ENCODE measurements around the gene VWA7. TPM values are rescaled to one million over a fixed set of nuclear protein-coding genes. Genes with fewer than 3 reads are reported as not detected.

VWA7 gene
- total RNA-seq, 8 experiments from 2014 or later = 0.63 to 2.9 (median 1.4) TPM

Other genes starting within 250 kb of the VWA7 start
- 1 to 10 TPM in 2 of 8 experiments, under 1 TPM in 5, not detected in 1; 0.38 to 1.9 (median 0.75) TPM for gene MCCD1, start 248.4 kb downstream of the VWA7 start, total RNA-seq
- 100 to 1,000 TPM; 238 to 564 (median 386) TPM for gene DDX39B, start 235.3 kb downstream of the VWA7 start, total RNA-seq
- 100 to 1,000 TPM in 2 of 8 experiments, 10 to 100 TPM in 3, 1 to 10 TPM in 2, under 1 TPM in 1; 0.25 to 110 (median 48.1) TPM for gene ATP6V1G2, start 230.7 kb downstream of the VWA7 start, total RNA-seq
- gene NFKBIL1, start 229.7 kb downstream of the VWA7 start, total RNA-seq = 10 to 100 TPM; 24.2 to 44.5 (median 31.6) TPM
- under 1 TPM in 6 of 8 experiments, not detected in 2; 0.11 to 0.76 (median 0.41) TPM for gene LTA, start 205.0 kb downstream of the VWA7 start, total RNA-seq
- 1 to 10 TPM in 1 of 8 experiments, under 1 TPM in 3, not detected in 4; 0.17 to 3.9 (median 0.68) TPM for gene TNF, start 201.8 kb downstream of the VWA7 start, total RNA-seq
- 1 to 10 TPM in 2 of 8 experiments, under 1 TPM in 5, not detected in 1; 0.18 to 1.9 (median 0.81) TPM for gene LTB, start 194.9 kb downstream of the VWA7 start, total RNA-seq
- gene LST1, start 191.1 kb downstream of the VWA7 start, total RNA-seq = 1 to 10 TPM in 2 of 8 experiments, under 1 TPM in 5, not detected in 1; 0.21 to 2.6 (median 0.63) TPM
- gene NCR3, start 184.3 kb downstream of the VWA7 start, total RNA-seq = under 1 TPM in 3 of 8 experiments, not detected in 5; 0.29 to 0.71 (median 0.31) TPM
- 1 to 10 TPM in 5 of 8 experiments, not detected in 3; 1.1 to 3.1 (median 2.0) TPM for gene AIF1, start 162.1 kb downstream of the VWA7 start, total RNA-seq
- gene PRRC2A, start 156.6 kb downstream of the VWA7 start, total RNA-seq = 100 to 1,000 TPM in 4 of 8 experiments, 10 to 100 TPM in 4; 53.2 to 259 (median 92.0) TPM
- gene BAG6, start 124.7 kb downstream of the VWA7 start, total RNA-seq = 100 to 1,000 TPM; 159 to 322 (median 247) TPM
- gene APOM, start 121.4 kb downstream of the VWA7 start, total RNA-seq = 1 to 10 TPM; 2.3 to 6.8 (median 5.3) TPM
- 10 to 100 TPM; 10.8 to 24.6 (median 15.5) TPM for gene C6orf47, start 116.5 kb downstream of the VWA7 start, total RNA-seq
- gene GPANK1, start 112.3 kb downstream of the VWA7 start, total RNA-seq = 10 to 100 TPM; 15.2 to 27.2 (median 22.0) TPM
- 100 to 1,000 TPM; 112 to 225 (median 167) TPM for gene CSNK2B, start 111.2 kb downstream of the VWA7 start, total RNA-seq
- 10 to 100 TPM in 2 of 8 experiments, 1 to 10 TPM in 6; 3.0 to 20.9 (median 6.3) TPM for gene LY6G5B, start 107.4 kb downstream of the VWA7 start, total RNA-seq
- gene LY6G5C, start 96.3 kb downstream of the VWA7 start, total RNA-seq = 1 to 10 TPM; 1.3 to 7.1 (median 2.8) TPM
- 10 to 100 TPM; 43.8 to 69.0 (median 52.5) TPM for gene ABHD16A, start 74.0 kb downstream of the VWA7 start, total RNA-seq
- not detected for gene LY6G6F, start 70.5 kb downstream of the VWA7 start, total RNA-seq
- gene LY6G6D, start 62.0 kb downstream of the VWA7 start, total RNA-seq = not detected
- gene LY6G6C, start 55.6 kb downstream of the VWA7 start, total RNA-seq = 1 to 10 TPM in 1 of 8 experiments, under 1 TPM in 4, not detected in 3; 0.16 to 1.6 (median 0.41) TPM
- 1 to 10 TPM in 2 of 8 experiments, under 1 TPM in 6; 0.18 to 1.8 (median 0.58) TPM for gene MPIG6B, start 54.0 kb downstream of the VWA7 start, total RNA-seq
- gene DDAH2, start 48.0 kb downstream of the VWA7 start, total RNA-seq = 100 to 1,000 TPM in 5 of 8 experiments, 10 to 100 TPM in 3; 15.5 to 168 (median 120) TPM
- gene CLIC1, start 40.8 kb downstream of the VWA7 start, total RNA-seq = 100 to 1,000 TPM in 5 of 8 experiments, 10 to 100 TPM in 3; 73.5 to 627 (median 176) TPM
- 10 to 100 TPM in 5 of 8 experiments, 1 to 10 TPM in 3; 3.8 to 65.3 (median 11.3) TPM for gene MSH5, start 37.3 kb downstream of the VWA7 start, total RNA-seq
- 1 to 10 TPM in 7 of 8 experiments, under 1 TPM in 1; 0.87 to 8.0 (median 2.7) TPM for gene SAPCD1, start 14.7 kb downstream of the VWA7 start, total RNA-seq
- gene VARS1, start 18.4 kb upstream of the VWA7 start, total RNA-seq = 100 to 1,000 TPM in 2 of 8 experiments, 10 to 100 TPM in 6; 26.4 to 135 (median 52.7) TPM
- gene LSM2, start 29.6 kb upstream of the VWA7 start, total RNA-seq = 10 to 100 TPM; 34.8 to 79.8 (median 47.1) TPM
- 1 to 10 TPM; 1.0 to 4.3 (median 3.1) TPM for gene HSPA1L, start 38.0 kb upstream of the VWA7 start, total RNA-seq
- gene HSPA1A, start 38.2 kb upstream of the VWA7 start, total RNA-seq = 100 to 1,000 TPM in 2 of 8 experiments, 10 to 100 TPM in 6; 29.3 to 514 (median 92.4) TPM
- gene HSPA1B, start 50.4 kb upstream of the VWA7 start, total RNA-seq = 100 to 1,000 TPM in 6 of 8 experiments, 10 to 100 TPM in 2; 68.6 to 489 (median 130) TPM
- gene NEU1, start 85.5 kb upstream of the VWA7 start, total RNA-seq = 100 to 1,000 TPM in 1 of 8 experiments, 10 to 100 TPM in 7; 22.8 to 106 (median 36.2) TPM
- 1 to 10 TPM in 2 of 8 experiments, under 1 TPM in 5, not detected in 1; 0.07 to 1.0 (median 0.41) TPM for gene SLC44A4, start 101.7 kb upstream of the VWA7 start, total RNA-seq
- 100 to 1,000 TPM in 1 of 8 experiments, 10 to 100 TPM in 7; 19.9 to 112 (median 60.3) TPM for gene EHMT2, start 120.4 kb upstream of the VWA7 start, total RNA-seq
- gene ZBTB12, start 124.8 kb upstream of the VWA7 start, total RNA-seq = 10 to 100 TPM in 6 of 8 experiments, 1 to 10 TPM in 2; 1.9 to 34.9 (median 15.9) TPM
- gene C2, start 150.4 kb upstream of the VWA7 start, total RNA-seq = 10 to 100 TPM in 1 of 8 experiments, 1 to 10 TPM in 6, under 1 TPM in 1; 0.67 to 55.1 (median 1.8) TPM
- 100 to 1,000 TPM in 1 of 8 experiments, 10 to 100 TPM in 3, 1 to 10 TPM in 4; 2.3 to 300 (median 12.7) TPM for gene CFB, start 168.8 kb upstream of the VWA7 start, total RNA-seq
- 10 to 100 TPM; 50.3 to 91.1 (median 72.3) TPM for gene NELFE, start 181.6 kb upstream of the VWA7 start, total RNA-seq
- gene SKIC2, start 181.8 kb upstream of the VWA7 start, total RNA-seq = 10 to 100 TPM; 30.6 to 68.4 (median 52.9) TPM
- gene DXO, start 194.8 kb upstream of the VWA7 start, total RNA-seq = 10 to 100 TPM; 15.3 to 26.9 (median 22.9) TPM
- 100 to 1,000 TPM in 1 of 8 experiments, 10 to 100 TPM in 4, 1 to 10 TPM in 3; 3.1 to 631 (median 17.1) TPM for gene C4A, start 204.7 kb upstream of the VWA7 start, total RNA-seq
- 100 to 1,000 TPM in 1 of 8 experiments, 10 to 100 TPM in 4, 1 to 10 TPM in 3; 2.5 to 575 (median 14.2) TPM for gene C4B, start 237.5 kb upstream of the VWA7 start, total RNA-seq